GM12801 (cell line): ENCODE measurements around the gene SMIM36.

Source experiments
- CTCF ChIP-seq: IDR thresholded peaks from one replicate; pipeline ENCODE4 v1.5.1; 2011; ENCODE audit warnings: control low read depth; ENCODE audit not compliant: insufficient read length; ENCODE audit errors: extremely low read depth

SMIM36 gene

GRCh38 chr17:55540414-55541091, 29.3 kb upstream of the SMIM36 start:
- no peak for TF ChIP-seq CTCF

GRCh38 chr17:55536205-55536604, 25.0 kb upstream of the SMIM36 start:
- TF ChIP-seq CTCF, result no peak

- no peak for TF ChIP-seq CTCF
Observed at GRCh38 chr17:55533608-55534007, 22.4 kb upstream of the SMIM36 start.

- no peak for TF ChIP-seq CTCF
Observed at GRCh38 chr17:55532670-55533069, 21.4 kb upstream of the SMIM36 start.

GRCh38 chr17:55531053-55531728, 19.9 kb upstream of the SMIM36 start:
- TF ChIP-seq CTCF, result no peak

GRCh38 chr17:55530064-55530463, 18.8 kb upstream of the SMIM36 start:
- TF ChIP-seq CTCF, result no peak

- no peak for TF ChIP-seq CTCF
Observed at GRCh38 chr17:55527540-55528118, 16.4 kb upstream of the SMIM36 start.
